Testis (tissue), 2 donors: ENCODE results near the gene THBS3.

Experiments
- POLR2A ChIP-seq: fragments of 450-650 bp; IDR thresholded peaks from one replicate; pipeline ENCODE4 v1.6.1; 2017; ENCODE audit warnings: antibody characterized with exemption, mild to moderate bottlenecking, moderate library complexity
- TF ChIP-seq, protein P1 (sequence below), 3 experiments: fragments of 450-650 bp in 2 of 3; fragments of 200-600 bp in 1 of 3; sonication (generic) in 1 of 3; IDR thresholded peaks; one replicate each; pipeline ENCODE4 v1.5.1; 2016 to 2019; ENCODE audit warnings: antibody characterized with exemption in 3 of 3, mild to moderate bottlenecking in 2 of 3, moderate library complexity in 1 of 3

DNA sequence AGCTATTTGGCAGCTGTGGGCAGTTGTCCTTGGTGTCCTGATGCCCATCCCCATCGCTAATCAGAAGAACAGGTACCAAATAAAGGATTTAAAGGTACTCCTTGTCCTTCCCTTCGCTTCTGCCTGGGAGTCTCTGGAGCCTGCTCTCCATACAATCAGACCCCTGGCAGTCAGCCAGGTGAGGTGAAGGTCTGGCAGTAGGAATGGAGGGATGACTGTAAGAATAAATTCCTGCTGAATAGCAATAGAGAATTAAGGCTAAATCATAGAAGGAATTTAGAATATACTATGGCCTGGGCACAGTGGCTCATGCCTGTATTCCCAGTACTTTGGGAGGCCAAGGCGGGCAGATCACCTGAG is 9.2 kb downstream of the THBS3 start:
- no peak for TF ChIP-seq POLR2A
- TF ChIP-seq, protein P1, sequence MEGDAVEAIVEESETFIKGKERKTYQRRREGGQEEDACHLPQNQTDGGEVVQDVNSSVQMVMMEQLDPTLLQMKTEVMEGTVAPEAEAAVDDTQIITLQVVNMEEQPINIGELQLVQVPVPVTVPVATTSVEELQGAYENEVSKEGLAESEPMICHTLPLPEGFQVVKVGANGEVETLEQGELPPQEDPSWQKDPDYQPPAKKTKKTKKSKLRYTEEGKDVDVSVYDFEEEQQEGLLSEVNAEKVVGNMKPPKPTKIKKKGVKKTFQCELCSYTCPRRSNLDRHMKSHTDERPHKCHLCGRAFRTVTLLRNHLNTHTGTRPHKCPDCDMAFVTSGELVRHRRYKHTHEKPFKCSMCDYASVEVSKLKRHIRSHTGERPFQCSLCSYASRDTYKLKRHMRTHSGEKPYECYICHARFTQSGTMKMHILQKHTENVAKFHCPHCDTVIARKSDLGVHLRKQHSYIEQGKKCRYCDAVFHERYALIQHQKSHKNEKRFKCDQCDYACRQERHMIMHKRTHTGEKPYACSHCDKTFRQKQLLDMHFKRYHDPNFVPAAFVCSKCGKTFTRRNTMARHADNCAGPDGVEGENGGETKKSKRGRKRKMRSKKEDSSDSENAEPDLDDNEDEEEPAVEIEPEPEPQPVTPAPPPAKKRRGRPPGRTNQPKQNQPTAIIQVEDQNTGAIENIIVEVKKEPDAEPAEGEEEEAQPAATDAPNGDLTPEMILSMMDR (IDR thresholded peaks at IDR 0.05): no peak
